GM19397 (cell line): ENCODE results near the gene CHM.

Source experiments
- ATAC-seq: cut with Tn5 transposase; IDR thresholded peaks from one replicate; pipeline ENCODE4 v1.9.1; 2021; ENCODE audit warnings: mild to moderate bottlenecking, moderate library complexity; ENCODE audit not compliant: unreplicated experiment

The CHM gene

GRCh38 chrX:85907316-85907715 is 140.0 kb downstream of the CHM start:
- no peak for ATAC-seq

- ATAC-seq = no peak
Observed at GRCh38 chrX:85906399-85906798, 141.0 kb downstream of the CHM start.

- no peak for ATAC-seq
Observed at GRCh38 chrX:85905851-85906250, 141.5 kb downstream of the CHM start.

DNA sequence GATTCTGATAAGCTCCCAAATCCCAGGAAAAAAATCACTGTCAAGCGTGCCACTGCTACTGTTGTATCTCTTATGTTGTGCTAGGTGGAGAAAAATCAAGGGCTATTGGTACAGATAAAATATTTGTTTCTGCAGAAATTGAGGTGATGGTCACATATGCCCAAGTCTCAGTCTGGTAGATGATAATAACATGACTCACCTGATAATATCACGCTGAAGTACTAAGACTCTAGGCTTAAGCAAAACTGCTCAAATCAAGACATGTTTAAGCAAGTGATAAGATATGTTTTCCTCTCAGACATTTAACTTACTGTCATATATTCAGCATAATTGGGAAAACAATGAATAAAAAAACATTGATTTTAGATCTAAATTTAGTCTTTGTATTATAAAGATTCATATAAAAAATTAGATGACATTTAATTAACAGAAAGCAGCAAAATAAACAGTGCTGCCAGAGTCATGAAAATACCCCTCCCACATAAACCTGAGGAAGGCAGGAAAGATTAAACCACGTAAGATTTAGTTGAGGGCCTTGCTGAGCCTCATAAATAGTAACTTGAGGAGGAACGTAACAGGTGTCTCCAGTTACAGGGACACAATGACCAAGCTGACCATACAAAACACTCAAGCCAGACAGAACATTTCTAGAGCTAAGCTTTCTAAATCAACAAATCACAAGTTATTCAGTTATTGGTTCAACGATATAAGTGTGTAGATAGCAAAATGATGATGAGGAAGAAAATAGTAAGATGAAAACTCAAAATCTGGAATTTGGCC is 143.5 kb downstream of the CHM start:
- ATAC-seq = no peak

DNA sequence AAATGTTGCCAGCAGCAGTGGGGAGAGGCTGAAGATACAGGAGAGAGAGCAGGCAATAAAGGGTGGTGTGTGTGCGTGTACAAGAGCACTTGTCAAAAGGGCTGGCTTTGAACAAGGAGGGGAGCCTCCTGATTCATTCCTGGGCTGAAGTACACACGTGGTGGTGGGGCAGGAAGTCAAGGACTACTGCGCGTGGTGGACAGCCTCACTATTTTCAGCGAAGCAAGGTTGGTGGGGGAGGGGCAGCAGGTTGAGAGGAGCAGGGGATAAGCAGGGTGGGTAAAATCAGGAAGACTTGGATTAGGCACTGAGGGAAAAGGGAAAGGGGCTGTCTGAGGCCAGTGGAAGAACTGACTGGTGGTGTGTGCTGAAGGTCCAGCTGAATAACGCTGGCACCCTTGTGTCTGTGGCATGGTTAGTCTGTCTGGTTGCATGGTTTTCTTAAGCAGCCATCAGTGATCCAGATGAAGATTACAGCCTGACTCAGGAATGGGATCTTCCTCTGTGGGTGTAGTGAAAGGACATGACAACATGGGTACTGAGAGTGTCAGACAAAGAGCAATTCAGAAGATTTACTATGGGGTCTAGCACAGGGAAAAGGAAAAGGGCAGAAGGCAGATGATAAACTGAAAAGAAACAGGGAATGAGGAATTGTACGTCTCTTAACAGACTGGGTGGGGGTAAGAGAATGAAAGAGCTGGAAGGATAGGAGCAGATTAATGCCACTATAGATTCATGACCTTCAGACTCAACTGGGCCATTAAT is 149.8 kb downstream of the CHM start:
- ATAC-seq = no peak

GRCh38 chrX:85882601-85883000 is 164.8 kb downstream of the CHM start:
- ATAC-seq = no peak

- no peak for ATAC-seq
Observed at GRCh38 chrX:85870585-85870984, 176.8 kb downstream of the CHM start.

DNA sequence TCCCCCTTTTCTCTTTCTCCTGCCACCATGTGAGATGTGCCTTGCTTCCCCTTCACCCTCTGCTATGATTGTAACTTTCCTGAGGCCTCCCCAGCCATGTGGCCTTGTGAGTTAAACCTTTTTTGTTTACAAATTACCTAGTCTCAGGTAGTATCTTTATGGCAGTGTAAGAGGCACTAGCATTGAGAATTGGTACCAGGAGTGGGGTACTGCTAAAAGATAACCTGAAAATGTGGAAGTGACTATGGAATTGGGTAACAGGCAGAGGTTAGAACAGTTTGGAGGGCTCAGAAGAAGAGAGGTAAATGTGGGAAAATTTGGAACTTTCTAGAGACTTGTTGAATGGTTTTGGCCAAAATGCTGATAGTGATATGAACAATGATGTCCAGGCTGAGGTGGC is 182.0 kb downstream of the CHM start:
- ATAC-seq = no peak

GRCh38 chrX:85859426-85859825 is 187.9 kb downstream of the CHM start:
- ATAC-seq = no peak

GRCh38 chrX:85851418-85851817 is 195.9 kb downstream of the CHM start:
- ATAC-seq = no peak

GRCh38 chrX:85836868-85837267 is 210.5 kb downstream of the CHM start:
- ATAC-seq = no peak

DNA sequence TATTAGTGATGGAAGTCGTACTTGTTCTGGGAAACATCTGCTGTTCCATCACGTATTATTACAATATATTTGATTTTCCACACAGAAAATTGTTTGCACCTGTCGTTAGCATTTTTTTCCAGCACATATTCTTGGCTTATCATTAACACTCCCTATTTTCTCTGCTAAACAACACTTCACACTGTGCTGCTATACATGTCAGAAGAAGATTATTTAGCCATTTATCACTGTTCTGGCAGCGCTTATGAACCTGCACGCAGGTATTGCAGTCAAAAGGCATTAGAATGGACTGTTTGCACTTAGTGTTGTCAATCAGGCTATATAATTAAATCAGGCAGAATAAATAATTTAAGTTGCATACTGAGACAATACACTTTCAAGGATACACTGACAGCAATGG is 218.6 kb downstream of the CHM start:
- no peak for ATAC-seq

DNA sequence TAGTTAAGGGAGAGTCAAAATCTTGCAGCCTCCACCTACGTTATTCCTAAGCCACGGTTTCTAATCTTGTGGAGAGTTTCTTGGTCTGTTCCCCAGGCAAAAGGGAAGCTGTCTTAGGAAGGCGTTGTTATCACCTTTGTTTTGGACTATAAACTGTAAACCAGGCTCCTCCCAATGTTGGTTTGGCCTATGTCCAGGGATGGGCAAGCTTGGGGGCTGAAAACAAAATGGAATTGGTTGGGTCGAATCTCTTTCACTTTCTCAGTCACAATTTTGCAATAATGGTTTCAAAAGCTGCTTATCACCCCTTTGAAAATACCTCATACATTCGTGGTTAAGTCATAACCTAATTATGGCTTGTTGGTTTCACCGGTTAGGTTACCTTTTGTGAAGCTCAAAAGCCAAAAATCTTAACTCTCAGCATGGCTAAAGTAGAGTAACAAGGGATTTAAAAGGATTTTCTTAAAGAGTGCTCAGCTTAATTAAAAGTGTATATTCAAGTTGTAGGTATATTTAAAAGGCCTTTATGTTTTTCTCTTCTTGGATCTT is 232.1 kb downstream of the CHM start:
- ATAC-seq = no peak
